H1 (cell line): ENCODE measurements around the gene SOHLH1. TPM values are rescaled to one million over a fixed set of nuclear protein-coding genes. Genes with fewer than 3 reads are reported as not detected.

Experiments used
- CTCF ChIA-PET: fragments of 300-600 bp; sonication (Branson Sonifier 250); formaldehyde crosslinking; loops from one replicate; lab custom pipeline; 2021; ENCODE audit not compliant: partially characterized antibody; lab: Charles Lee
- POLR2A ChIA-PET: fragments of 300-600 bp; sonication (Branson Sonifier 250); formaldehyde crosslinking; loops from one replicate; lab custom pipeline; 2021; ENCODE audit warnings: inconsistent platforms; ENCODE audit not compliant: partially characterized antibody; lab: Charles Lee
- DNase-seq, 2 experiments: peaks; one replicate each; pipeline versions ENCODE4 v3.0.0 to v3.0.0-alpha.2; 2010 to 2022; ENCODE audit warnings: low spot score in 2 of 2, low read depth in 1 of 2, mixed read lengths in 1 of 2
- FAIRE-seq: peaks from 2 replicates; lab custom pipeline; 2011; peaks lifted over from hg19 to GRCh38; lab: Jason Lieb, UNC
- H2AFZ ChIP-seq: 2 replicates; pipeline ENCODE4 v1.8.1; 2012; ENCODE audit warnings: low read length, inconsistent platforms
- H2AK5ac ChIP-seq: 2 replicates; pipeline ENCODE4 v1.6.1; 2013; ENCODE audit warnings: low read depth, low read length
- H2BK120ac ChIP-seq: replicated peaks from 2 replicates; pipeline ENCODE3; 2013; ENCODE audit warnings: low read depth, low read length, inconsistent platforms
- H2BK12ac ChIP-seq: 2 replicates; pipeline ENCODE4 v1.6.1; 2013; ENCODE audit warnings: low read depth, low read length
- H2BK15ac ChIP-seq: 2 replicates; pipeline ENCODE4 v1.6.1; 2013; ENCODE audit warnings: low read length
- H2BK20ac ChIP-seq: 2 replicates; pipeline ENCODE4 v1.6.1; 2013; ENCODE audit warnings: low read length
- H2BK5ac ChIP-seq: 2 replicates; pipeline ENCODE4 v1.6.1; 2013; ENCODE audit warnings: low read depth, low read length
- H3K14ac ChIP-seq: 2 replicates; pipeline ENCODE4 v1.6.1; 2013; ENCODE audit warnings: inconsistent platforms; ENCODE audit not compliant: insufficient read length
- H3K18ac ChIP-seq: 2 replicates; pipeline ENCODE4 v1.6.1; 2013; ENCODE audit warnings: low read length; ENCODE audit errors: extremely low read depth
- H3K23ac ChIP-seq: 2 replicates; pipeline ENCODE4 v1.6.1; 2013; ENCODE audit warnings: inconsistent platforms; ENCODE audit not compliant: insufficient read length
- H3K23me2 ChIP-seq: 2 replicates; pipeline ENCODE4 v1.6.1; 2013; ENCODE audit warnings: low read depth, low read length
- H3K27ac ChIP-seq: 2 replicates; pipeline ENCODE4 v1.6.1; 2011; ENCODE audit warnings: low read depth, low read length, inconsistent platforms
- H3K27me3 ChIP-seq, 4 experiments: replicated peaks in 1 of 4; 1 replicate in 1 of 4; 2 replicates in 3 of 4; pipeline versions ENCODE4 v1.6.1 to v1.8.1; 2011 to 2013; ENCODE audit warnings: low read length in 3 of 4, mild to moderate bottlenecking in 3 of 4, inconsistent platforms in 2 of 4, mixed read lengths in 2 of 4, moderate library complexity in 1 of 4; ENCODE audit not compliant: control insufficient read depth in 3 of 4, insufficient read depth in 3 of 4; ENCODE audit errors: extremely low read depth in 1 of 4
- H3K36me3 ChIP-seq, 4 experiments: 2 replicates each; pipeline versions ENCODE4 v1.6.1 to v1.8.1; 2011 to 2013; ENCODE audit warnings: mild to moderate bottlenecking in 4 of 4, low read length in 3 of 4, moderate library complexity in 2 of 4, control low read depth in 1 of 4, inconsistent platforms in 1 of 4; ENCODE audit not compliant: insufficient read depth in 4 of 4, control insufficient read depth in 2 of 4
- H3K4ac ChIP-seq: replicated peaks from 2 replicates; pipeline ENCODE3; 2013; ENCODE audit warnings: low read length, low read depth, mixed read lengths, inconsistent platforms; ENCODE audit not compliant: insufficient read length
- H3K4me1 ChIP-seq, 4 experiments: replicated peaks in 1 of 4; 1 replicate in 1 of 4; 2 replicates in 3 of 4; pipeline versions ENCODE4 v1.6.1 to v1.8.1; 2011 to 2013; ENCODE audit warnings: low read length in 3 of 4, inconsistent platforms in 2 of 4, mixed read lengths in 1 of 4; ENCODE audit not compliant: insufficient read depth in 4 of 4, control insufficient read depth in 3 of 4
- H3K4me2 ChIP-seq, 2 experiments: 2 replicates each; pipeline versions ENCODE4 v1.6.1 to v1.8.1; 2011 to 2013; ENCODE audit warnings: low read depth in 2 of 2, low read length in 2 of 2, control low read depth in 1 of 2, inconsistent platforms in 1 of 2, mild to moderate bottlenecking in 1 of 2; ENCODE audit not compliant: insufficient read depth in 1 of 2
- H3K4me3 ChIP-seq, 4 experiments: fragments of 200-600, 300-600 bp in 1 of 4; sonication (generic), shearing (Covaris generic), sonication (Bioruptor Twin) in 1 of 4; 2 replicates each; pipeline versions ENCODE4 v1.5.1 to v1.8.1; 2011 to 2016; ENCODE audit warnings: low read length in 4 of 4, low read depth in 3 of 4, control low read depth in 2 of 4, inconsistent platforms in 2 of 4, mild to moderate bottlenecking in 2 of 4, mixed read lengths in 1 of 4, moderate library complexity in 1 of 4; ENCODE audit not compliant: insufficient read depth in 2 of 4; ENCODE audit errors: extremely low read depth in 1 of 4
- H3K56ac ChIP-seq: replicated peaks from 2 replicates; pipeline ENCODE3; 2013; ENCODE audit warnings: low read depth, mild to moderate bottlenecking, mixed read lengths, low read length, inconsistent platforms; ENCODE audit not compliant: insufficient read length
- H3K79me1 ChIP-seq: 2 replicates; pipeline ENCODE4 v1.6.1; 2013; ENCODE audit warnings: low read depth, low read length, control low read depth
- H3K79me2 ChIP-seq, 2 experiments: 2 replicates each; pipeline versions ENCODE4 v1.6.1 to v1.8.1; 2012 to 2013; ENCODE audit warnings: low read length in 2 of 2, mild to moderate bottlenecking in 2 of 2, inconsistent platforms in 1 of 2; ENCODE audit not compliant: insufficient read depth in 2 of 2, control insufficient read depth in 1 of 2
- H3K9ac ChIP-seq, 4 experiments: replicated peaks in 1 of 4; 1 replicate in 1 of 4; 2 replicates in 3 of 4; pipeline versions ENCODE4 v1.6.1 to v1.8.1; 2011 to 2013; ENCODE audit warnings: low read depth in 3 of 4, low read length in 3 of 4, control low read depth in 2 of 4, mild to moderate bottlenecking in 2 of 4, moderate library complexity in 2 of 4, inconsistent platforms in 1 of 4; ENCODE audit errors: extremely low read depth in 1 of 4
- H3K9me3 ChIP-seq, 2 experiments: 2 replicates each; pipeline versions ENCODE4 v1.6.1 to v1.8.1; 2012 to 2013; ENCODE audit warnings: mild to moderate bottlenecking in 2 of 2, moderate library complexity in 2 of 2, control low read depth in 1 of 2, inconsistent platforms in 1 of 2, low read depth in 1 of 2, low read length in 1 of 2, mixed read lengths in 1 of 2; ENCODE audit not compliant: insufficient read depth in 2 of 2
- H4K20me1 ChIP-seq, 2 experiments: replicated peaks in 1 of 2; 2 replicates each; pipeline versions ENCODE3 to v1.8.1; 2011 to 2013; ENCODE audit warnings: inconsistent platforms in 2 of 2, low read length in 2 of 2, mild to moderate bottlenecking in 1 of 2; ENCODE audit not compliant: insufficient read depth in 2 of 2, control insufficient read depth in 1 of 2
- H4K5ac ChIP-seq: 2 replicates; pipeline ENCODE4 v1.6.1; 2013; ENCODE audit warnings: low read length, low read depth, mixed read lengths, inconsistent platforms; ENCODE audit not compliant: insufficient read length
- H4K8ac ChIP-seq: 2 replicates; pipeline ENCODE4 v1.8.0; 2013; ENCODE audit warnings: mild to moderate bottlenecking, moderate library complexity, low read length, inconsistent platforms; ENCODE audit not compliant: insufficient read depth; ENCODE audit errors: extremely low read depth
- H4K91ac ChIP-seq: replicated peaks from 2 replicates; pipeline ENCODE3; 2013; ENCODE audit warnings: low read length, mixed read lengths, inconsistent platforms; ENCODE audit not compliant: insufficient read length
- BACH1 ChIP-seq: IDR thresholded peaks from 2 replicates; pipeline ENCODE4 v1.6.1; 2012; ENCODE audit warnings: low read length, improper control_type of control experiment
- HDAC2 ChIP-seq, 2 experiments: fragments of 300-600 bp in 1 of 2; sonication (generic) in 1 of 2; IDR thresholded peaks; 2 replicates each; pipeline ENCODE4 v1.6.1; 2011 to 2012; ENCODE audit warnings: low read depth in 2 of 2, low read length in 2 of 2, mild to moderate bottlenecking in 2 of 2, moderate library complexity in 2 of 2, borderline replicate concordance in 1 of 2, inconsistent platforms in 1 of 2
- HDAC6 ChIP-seq: IDR thresholded peaks from one replicate; pipeline ENCODE4 v1.7.1; 2012; ENCODE audit warnings: low read depth, mild to moderate bottlenecking, inconsistent platforms, low read length, moderate library complexity
- KDM1A ChIP-seq: fragments of 200-600, 300-600 bp; sonication (generic); IDR thresholded peaks from 2 replicates; pipeline ENCODE4 v1.7.1; 2016; ENCODE audit warnings: mild to moderate bottlenecking, low read length, borderline replicate concordance
- TCF12 ChIP-seq: IDR thresholded peaks from 2 replicates; pipeline ENCODE4 v1.6.1; 2011; ENCODE audit warnings: low read depth, mild to moderate bottlenecking, low read length
- TEAD4 ChIP-seq: IDR thresholded peaks from 2 replicates; pipeline ENCODE4 v1.6.1; 2012; ENCODE audit warnings: low read depth, low read length, inconsistent platforms, mixed read lengths
- YY1 ChIP-seq: IDR thresholded peaks from 2 replicates; pipeline ENCODE4 v1.6.1; 2011; ENCODE audit warnings: low read depth, mild to moderate bottlenecking, low read length
- WGBS, 2 experiments: shearing (Covaris generic) in 1 of 2; methylation state at CpG; one replicate each; pipeline versions ENCODE4 v1.1.6 to v1.1.7; 2013 to 2015; ENCODE audit warnings: low lambda C conversion rate in 2 of 2, mixed read lengths in 2 of 2, inconsistent platforms in 1 of 2, low coverage in 1 of 2, missing lambda C conversion rate in 1 of 2; ENCODE audit not compliant: insufficient replicate concordance in 2 of 2, insufficient coverage in 1 of 2, insufficient read length in 1 of 2; ENCODE audit errors: extremely low coverage in 1 of 2, missing lambda C conversion rate in 1 of 2; 5-methylcytosine and 5-hydroxymethylcytosine counted together
- polyA plus RNA-seq, 7 experiments: library from polyadenylated mRNA; depleted of rRNA in 3 of 7; stranded (reverse) in 5 of 7; unstranded in 2 of 7; fragments of >200 nt in 5 of 7; fragments of 200-250 nt in 2 of 7; gene quantifications; 1 replicate in 5 of 7; 2 replicates in 1 of 7; 4 replicates in 1 of 7; pipeline versions ENCODE4 v1.2.1 to v1.2.3, GENCODE V29; 2011 to 2013; ENCODE audit warnings: missing spikeins in 2 of 7, mixed read lengths in 2 of 7
- total RNA-seq: library from RNA; stranded (reverse); fragmentation: NEBNext Ultra II Directional; extraction: Animal tissue kit (Norgen Biotek cat#: 25700); gene quantifications from 2 replicates; pipeline ENCODE4 v1.2.1, GENCODE V29; 2021

SOHLH1 gene
- total and polyA plus RNA-seq, 2 of the 8 experiments (the other 6 are each of a cell fraction or from before 2014, with no cell fraction given): 0.11 TPM; not detected in 1

- H4K8ac ChIP-seq: no peak overlapping the region
- peaks cover 0 to 4% of the 10 kb centered on the region in 2 experiments for H4K20me1 ChIP-seq
- H2BK15ac ChIP-seq: peak overlapping the region; percentile 98
- H3K4me3 ChIP-seq: peak overlapping the region in 2 of 4 experiments; percentile 26 to 58; a peak in 3 of 8 replicates
- peak overlapping the region; percentile 98 for H2BK120ac ChIP-seq
- H3K18ac ChIP-seq: peak overlapping the region; percentile 91
- H3K9me3 ChIP-seq: peaks cover 31 to 40% of the 10 kb centered on the region in 2 experiments
- H3K79me1 ChIP-seq: no peaks in the 10 kb centered on the region
- H3K14ac ChIP-seq: peak overlapping the region; percentile 40
- WGBS, 2 experiments: 90% methylated on average over 17 of the region's 17 CpGs; no CpG with 5 or more reads in 1 of the 2 experiments
- H3K9ac ChIP-seq: no peak overlapping the region
- H3K27ac ChIP-seq: peak overlapping the region; percentile 67; the same call in 1 of the 2 replicates
- H3K79me2 ChIP-seq: no peaks in the 10 kb centered on the region
- TF ChIP-seq HDAC6 (no peak), KDM1A (no peak), YY1 (no peak), HDAC2 (IDR thresholded peaks at IDR 0.05; ENCODE audit: borderline replicate concordance in 1 of 2, low read depth in 2 of 2, low read length in 2 of 2) (no peak), BACH1 (no peak), TCF12 (no peak), TEAD4 (0 out of 2 replicates have a peak, but pooled peaks have one; percentile 5)
- CTCF ChIA-PET: interaction anchor here (1.1 to 1.9 kb wide), 4 partner anchors 11 to 47 kb away, joined by 3 read pairs; partner anchors contain the start of gene GLT6D1
- H3K4me2 ChIP-seq: peak overlapping the region; percentile 63 to 73
- H2BK20ac ChIP-seq: peak overlapping the region; percentile 91
- H2AK5ac ChIP-seq: peak overlapping the region; percentile 99
- peak overlapping the region; percentile 9 for H3K23ac ChIP-seq
- H2BK12ac ChIP-seq: peak overlapping the region; percentile 99
- H3K4ac ChIP-seq: peak overlapping the region; percentile 100
- peak; percentile 13 for FAIRE-seq
- H3K23me2 ChIP-seq: peaks cover 4% of the 10 kb centered on the region
- peak overlapping the region; percentile 94; the same call in 1 of the 2 replicates for H2BK5ac ChIP-seq
- H3K56ac ChIP-seq: peak overlapping the region; percentile 59
- peaks cover 4 to 16% (median 6%) of the 10 kb centered on the region in 4 experiments; a peak in 6 of 7 replicates for H3K4me1 ChIP-seq
- peaks cover 0 to 31% (median 3%) of the 10 kb centered on the region in 4 experiments; a peak in 6 of 8 replicates for H3K36me3 ChIP-seq
- H3K27me3 ChIP-seq: no peaks in the 10 kb centered on the region
- peak overlapping the region; percentile 100 for H4K91ac ChIP-seq
- POLR2A ChIA-PET: interaction anchor here (0.9 to 3.0 kb wide), 3 partner anchors 10 to 17 kb away, joined by 3 to 19 read pairs (median 4); partner anchors contain the start of gene LCN9
- H2AFZ ChIP-seq: no peak overlapping the region
- H4K5ac ChIP-seq: peak overlapping the region; percentile 73
- DNase-seq: peak in 1 of 2 experiments; percentile 45
Measured at GRCh38 chr9:135650408-135650807, 48.9 kb downstream of the SOHLH1 start.
